HUDEP-2 (cell line): Measurements from ENCODE around the gene SYNE1.
"Not testable (repeated sequence)": the region's sequence is repeated elsewhere in the genome, so short reads cannot be mapped to it uniquely, and the experiment has no call there.

ENCODE experiments used
- DNase-seq, 76 experiments: peaks; one replicate each; lab custom pipeline; 2025; ENCODE audit not compliant: unreplicated experiment in 76 of 76; lab: John Stamatoyannopoulos, UW

The SYNE1 gene, protein sequence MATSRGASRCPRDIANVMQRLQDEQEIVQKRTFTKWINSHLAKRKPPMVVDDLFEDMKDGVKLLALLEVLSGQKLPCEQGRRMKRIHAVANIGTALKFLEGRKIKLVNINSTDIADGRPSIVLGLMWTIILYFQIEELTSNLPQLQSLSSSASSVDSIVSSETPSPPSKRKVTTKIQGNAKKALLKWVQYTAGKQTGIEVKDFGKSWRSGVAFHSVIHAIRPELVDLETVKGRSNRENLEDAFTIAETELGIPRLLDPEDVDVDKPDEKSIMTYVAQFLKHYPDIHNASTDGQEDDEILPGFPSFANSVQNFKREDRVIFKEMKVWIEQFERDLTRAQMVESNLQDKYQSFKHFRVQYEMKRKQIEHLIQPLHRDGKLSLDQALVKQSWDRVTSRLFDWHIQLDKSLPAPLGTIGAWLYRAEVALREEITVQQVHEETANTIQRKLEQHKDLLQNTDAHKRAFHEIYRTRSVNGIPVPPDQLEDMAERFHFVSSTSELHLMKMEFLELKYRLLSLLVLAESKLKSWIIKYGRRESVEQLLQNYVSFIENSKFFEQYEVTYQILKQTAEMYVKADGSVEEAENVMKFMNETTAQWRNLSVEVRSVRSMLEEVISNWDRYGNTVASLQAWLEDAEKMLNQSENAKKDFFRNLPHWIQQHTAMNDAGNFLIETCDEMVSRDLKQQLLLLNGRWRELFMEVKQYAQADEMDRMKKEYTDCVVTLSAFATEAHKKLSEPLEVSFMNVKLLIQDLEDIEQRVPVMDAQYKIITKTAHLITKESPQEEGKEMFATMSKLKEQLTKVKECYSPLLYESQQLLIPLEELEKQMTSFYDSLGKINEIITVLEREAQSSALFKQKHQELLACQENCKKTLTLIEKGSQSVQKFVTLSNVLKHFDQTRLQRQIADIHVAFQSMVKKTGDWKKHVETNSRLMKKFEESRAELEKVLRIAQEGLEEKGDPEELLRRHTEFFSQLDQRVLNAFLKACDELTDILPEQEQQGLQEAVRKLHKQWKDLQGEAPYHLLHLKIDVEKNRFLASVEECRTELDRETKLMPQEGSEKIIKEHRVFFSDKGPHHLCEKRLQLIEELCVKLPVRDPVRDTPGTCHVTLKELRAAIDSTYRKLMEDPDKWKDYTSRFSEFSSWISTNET (N-terminal part only)

DNA sequence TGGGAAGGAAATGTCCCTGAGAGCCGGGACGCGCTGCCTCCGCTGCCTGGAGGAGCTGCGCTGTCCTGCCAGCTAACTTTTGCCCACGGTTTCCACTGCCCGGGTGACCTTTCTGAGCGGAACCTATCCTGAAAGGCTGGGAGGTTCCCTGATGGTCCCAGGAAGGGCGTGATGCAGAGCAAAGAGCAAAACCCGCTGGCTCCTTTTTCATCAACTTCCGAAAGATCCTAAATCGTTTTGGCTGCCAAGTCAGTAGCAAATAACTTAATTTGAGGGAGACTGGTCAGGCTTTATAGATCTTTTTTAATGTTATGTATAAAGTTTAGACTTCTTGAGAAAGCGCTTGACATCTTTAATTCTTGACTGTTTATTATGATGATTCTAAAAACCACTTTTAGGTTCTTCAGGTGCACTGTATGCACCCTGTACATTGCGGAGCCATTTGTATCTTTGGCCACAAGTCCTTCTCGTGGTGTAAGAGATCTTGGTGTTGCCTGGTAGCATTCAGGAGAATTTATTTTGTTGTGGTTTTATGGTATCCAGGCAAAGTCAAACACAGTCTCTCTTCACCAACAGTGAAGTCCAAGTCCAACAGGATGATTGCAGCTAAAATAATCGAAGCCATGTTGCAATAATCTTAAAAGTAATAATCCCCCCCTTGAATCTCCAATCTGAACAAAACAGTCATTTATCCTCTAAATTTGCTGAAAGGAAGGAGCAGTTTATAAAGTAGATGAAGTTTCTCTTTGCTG is at the start of gene SYNE1:
Gene SYNE1 (minus strand): TSS at position 67 of the 752 bp plus-strand sequence. CDS start 9,031 bp downstream, outside the sequence.
- no peak for DNase-seq

DNA sequence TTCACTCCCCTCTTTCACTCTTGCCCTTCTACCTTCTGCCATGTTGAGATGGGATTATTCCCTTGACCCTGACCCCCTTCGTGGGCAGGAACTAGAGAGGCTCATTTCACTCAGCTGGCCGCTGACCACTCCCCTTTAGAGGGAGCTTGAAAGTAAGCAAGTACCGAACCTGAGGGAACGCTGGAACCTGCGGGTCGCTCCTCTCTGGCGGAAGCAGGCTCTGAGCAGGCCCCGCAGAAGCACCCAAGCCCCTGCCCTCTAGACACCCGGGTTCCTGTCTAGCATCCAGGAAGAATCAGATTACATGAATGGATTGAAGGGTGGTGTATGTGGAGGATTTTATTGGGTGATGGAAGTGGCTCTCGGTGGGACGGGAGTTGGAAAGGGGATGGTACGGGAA is 48.7 kb upstream of the SYNE1 start:
- no peak for DNase-seq

DNA sequence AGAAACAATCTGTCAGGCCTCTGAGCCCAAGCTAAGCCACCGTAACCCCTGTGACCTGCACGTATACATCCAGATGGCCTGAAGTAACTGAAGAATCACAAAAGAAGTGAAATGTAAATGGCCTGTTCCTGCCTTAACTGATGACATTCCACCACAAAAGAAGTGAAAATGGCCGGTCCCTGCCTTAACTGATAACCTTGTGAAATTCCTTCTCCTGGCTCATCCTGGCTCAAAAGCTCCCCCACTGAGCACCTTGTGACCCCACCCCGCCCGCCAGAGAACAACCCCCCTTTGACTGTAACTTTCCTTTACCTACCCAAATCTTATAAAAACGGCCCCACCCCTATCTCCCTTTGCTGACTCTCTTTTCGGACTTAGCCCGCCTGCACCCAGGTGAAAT is 45.8 kb upstream of the SYNE1 start:
- not testable (repeated sequence) for DNase-seq

DNA sequence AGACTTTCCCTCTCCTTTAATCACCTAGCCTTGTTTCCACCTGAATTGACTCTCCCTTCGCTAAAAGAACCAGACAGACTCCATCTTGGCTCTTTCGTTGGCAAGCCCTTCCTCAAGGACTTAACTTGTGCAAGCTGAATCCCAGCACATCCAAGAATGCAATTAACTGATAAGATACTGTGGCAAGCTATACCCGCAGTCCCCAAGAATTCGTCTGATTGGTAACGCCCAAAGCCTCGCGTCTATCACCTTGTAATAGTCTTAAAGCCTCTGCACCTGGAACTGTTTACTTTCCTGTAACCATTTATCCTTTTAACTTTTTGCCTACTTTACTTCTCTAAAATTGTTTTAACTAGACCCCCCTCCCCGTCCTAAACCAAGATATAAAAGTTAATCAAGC is 45.0 kb upstream of the SYNE1 start:
- no peak for DNase-seq

DNA sequence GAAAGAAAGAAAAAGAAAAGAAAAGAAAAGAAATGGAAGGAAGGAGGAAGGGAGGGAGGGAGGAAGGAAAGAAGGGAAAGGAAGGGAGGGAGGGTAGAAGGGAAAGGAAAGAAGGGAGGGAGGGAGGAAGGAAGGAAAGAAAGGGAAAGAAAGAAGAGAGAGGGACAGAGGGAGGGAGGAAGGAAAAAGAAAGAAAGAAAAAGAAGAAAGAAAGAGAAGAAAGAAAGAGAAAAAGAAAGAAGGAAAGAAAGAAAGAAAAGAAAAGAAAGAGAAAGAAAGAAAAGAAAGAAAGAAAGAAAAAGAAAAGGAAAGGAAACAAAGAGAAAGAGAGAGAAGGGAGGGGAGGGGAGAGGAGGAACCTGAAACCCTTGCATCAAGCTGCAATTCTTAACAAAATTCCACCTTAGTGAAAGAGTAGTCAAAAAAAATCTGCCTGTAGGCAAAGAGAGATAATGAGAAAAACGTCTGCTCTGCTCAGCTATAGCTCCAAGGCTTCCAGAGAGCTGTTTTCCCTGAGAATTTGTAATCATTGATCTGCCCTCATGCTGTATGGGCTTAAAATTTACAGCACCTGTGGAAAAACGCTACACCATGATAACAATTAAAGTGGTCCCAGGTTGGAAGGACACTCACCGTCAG is 43.8 kb upstream of the SYNE1 start:
- DNase-seq = no peak

DNA sequence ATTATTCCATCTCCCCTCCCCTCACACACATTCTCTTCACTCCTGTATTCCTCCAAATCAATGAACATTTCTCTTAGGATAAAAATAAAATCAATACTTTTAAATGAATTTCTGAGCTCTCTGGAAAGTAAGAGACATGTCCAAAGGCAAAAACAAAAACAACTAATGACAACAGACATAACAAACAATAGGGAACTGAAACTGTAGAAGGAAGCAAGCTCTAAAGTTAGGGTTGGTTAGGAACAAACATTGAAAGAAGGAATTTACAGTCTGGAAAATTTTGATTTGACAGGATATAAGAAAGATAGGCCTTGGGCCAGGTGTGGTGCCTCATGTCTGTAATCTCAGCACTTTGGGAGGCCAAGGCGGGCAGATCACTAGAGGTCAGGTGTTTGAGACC is 43.0 kb upstream of the SYNE1 start:
- no peak for DNase-seq

DNA sequence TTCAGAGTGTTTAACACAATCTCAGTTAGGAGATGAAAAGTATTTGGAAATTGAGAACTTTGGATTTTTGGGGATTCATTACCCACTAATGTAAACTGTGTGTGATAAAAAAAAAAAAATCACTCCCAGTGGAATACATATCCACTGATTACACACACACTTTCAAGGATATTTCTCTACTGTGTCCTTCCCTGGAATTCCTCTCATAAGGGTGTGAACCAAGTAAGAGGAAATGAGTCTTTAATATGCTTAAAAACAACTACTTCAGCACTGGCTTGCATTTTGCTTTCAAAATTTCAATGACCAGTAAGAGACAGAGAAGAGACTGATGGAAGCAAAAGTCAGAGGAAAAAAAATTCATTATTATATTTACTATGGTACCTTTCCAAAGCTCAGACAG is 36.1 kb upstream of the SYNE1 start:
- DNase-seq = no peak

DNA sequence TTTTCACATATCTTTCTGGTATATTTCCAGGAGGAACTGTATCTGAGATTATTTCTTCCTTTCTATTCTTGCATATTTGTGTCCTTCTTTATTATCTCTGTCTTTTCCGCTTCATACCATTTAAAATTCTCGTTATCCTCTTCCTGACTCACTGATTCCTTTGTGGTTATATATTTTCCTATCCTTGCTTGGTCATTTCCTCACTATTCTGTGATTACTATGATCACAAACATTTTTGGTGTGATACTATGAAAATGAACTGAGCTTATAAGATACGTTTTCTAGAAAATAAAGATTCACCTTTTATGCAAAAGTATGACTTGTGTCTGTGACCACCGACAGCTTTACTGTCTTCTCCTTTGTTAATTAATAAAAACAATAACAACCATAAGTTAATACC is 34.0 kb upstream of the SYNE1 start:
- no peak for DNase-seq

DNA sequence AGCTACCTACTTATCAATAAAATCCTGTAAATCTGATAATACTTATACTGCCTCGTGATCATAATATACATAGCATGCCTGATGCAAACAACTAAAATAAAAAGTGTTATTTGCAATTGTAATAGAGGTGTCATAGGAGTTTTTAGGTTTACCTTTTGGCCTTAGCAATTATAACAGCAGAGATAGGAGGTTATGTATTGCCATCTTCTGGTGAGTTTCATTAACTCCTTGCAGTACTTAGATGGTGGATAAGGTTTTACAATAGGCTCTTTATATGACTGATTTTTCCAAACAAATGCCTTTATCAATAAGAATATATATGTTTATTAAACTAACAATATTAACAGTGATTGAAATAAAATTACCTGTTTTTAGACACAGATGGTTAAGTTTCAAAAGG is 32.7 kb upstream of the SYNE1 start:
- DNase-seq = no peak

DNA sequence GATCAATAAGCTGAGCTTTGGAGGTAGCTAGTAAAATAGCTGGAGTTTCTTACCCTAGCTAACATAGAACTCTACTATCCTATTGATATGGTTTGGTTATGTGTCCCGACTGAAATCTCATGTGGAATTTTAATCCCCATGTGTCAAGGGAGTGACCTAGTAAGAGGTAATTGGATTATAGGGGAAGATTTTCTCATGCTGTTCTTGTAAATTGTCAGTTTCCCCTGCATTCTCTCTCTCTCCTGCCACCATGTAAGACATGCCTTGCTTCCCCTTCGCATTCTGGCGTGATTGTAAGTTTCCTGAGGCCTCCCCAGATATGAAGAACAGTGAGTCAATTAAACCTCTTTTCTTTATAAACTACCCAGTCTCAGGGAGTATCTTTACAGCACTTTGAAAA is 24.6 kb upstream of the SYNE1 start:
- no peak for DNase-seq

DNA sequence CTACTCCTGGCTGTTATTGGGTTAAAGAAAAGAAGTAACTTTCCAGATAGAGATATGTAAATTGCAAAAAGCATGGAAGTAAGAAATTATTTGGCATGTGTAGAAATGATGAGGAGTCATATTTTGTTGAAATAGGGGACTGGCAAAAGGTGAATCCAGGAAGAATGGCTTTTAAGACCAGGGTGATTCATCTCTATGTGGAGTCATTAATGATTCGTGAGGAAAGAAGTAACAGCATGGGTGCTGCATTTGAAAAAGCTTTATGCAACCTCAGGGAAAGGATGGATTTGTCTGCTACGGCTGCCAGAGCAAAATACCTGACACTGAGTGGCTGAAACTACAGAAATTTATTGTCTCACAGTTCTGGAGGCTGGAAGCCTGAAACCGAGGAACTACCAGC is 14.8 kb upstream of the SYNE1 start:
- DNase-seq = no peak

DNA sequence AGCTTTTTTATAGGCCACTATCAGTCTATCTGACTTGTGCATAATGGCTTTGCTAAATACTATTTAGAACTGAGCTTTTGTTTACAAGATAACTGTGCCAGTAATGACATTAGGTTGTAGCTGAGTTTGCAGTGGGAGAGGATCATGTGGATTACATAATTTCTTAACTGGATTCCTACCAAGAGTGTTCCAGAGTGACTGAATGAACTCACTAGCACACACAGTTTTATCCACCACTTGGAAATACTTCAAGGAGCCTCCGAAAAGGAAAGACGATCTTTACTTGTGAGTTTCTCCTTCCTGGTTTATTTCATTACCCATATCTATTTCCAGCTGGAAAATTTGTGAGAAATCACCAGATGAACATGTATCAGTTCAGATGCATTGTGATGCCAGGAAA is 10.9 kb upstream of the SYNE1 start:
- no peak for DNase-seq

DNA sequence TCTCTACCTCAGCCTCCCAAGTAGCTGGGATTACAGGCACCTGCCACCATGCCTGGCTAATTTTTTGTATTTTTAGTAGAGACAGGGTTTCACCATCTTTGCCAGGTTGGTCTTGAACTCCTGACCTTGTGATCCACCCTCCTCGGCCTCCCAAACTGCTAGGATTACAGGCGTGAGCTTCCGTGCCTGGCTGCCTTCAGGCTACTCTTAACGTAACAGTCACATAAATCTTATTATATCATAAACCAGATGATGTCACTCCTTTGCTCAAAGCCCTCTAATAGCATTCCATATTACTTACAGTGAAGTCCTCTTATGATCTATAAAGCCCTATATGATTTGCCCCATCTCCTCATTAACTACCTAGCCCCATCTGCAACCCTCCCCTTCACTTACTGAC is 9.6 kb upstream of the SYNE1 start:
- DNase-seq = not testable (repeated sequence)

DNA sequence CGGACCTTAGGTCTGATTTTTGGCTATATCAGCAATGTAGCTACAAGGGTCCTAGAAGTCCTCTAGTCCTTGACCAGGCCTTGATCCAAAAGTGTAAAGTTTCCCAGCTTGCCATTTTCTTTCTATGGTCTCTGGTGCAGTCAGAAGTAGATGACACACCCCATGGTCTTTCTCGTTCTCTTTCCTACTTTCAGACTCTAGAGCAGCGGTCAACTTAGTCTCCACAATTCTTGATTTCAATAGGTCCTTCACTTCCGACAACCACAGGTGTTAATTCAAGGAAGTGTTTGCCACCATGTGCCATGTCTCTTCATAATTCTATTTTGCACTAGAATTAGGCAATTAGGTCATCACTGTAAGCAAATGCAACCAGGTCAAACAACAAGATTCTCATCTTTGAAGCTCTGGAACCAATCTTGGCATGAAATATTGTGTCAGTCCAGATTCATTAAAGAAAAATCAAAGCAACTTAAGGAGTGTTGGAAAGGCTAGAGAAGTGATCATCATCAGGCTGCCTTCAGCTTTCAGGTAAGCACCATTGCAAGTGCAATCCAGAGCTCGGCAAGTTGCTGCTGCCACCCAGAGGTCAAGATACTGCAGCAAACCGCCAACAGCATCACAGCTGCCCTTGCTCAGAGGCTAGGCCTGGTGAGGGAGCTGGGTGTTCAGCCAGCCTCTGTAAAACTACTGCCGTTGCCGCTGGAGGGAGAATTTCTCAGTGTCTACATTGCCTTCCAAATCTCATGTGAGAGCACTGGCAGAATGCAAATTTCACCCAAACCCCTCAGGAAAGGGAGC is 5.6 kb upstream of the SYNE1 start:
- DNase-seq = peak in 20 of 76 experiments; percentile 3 to 38 (median 11)

DNA sequence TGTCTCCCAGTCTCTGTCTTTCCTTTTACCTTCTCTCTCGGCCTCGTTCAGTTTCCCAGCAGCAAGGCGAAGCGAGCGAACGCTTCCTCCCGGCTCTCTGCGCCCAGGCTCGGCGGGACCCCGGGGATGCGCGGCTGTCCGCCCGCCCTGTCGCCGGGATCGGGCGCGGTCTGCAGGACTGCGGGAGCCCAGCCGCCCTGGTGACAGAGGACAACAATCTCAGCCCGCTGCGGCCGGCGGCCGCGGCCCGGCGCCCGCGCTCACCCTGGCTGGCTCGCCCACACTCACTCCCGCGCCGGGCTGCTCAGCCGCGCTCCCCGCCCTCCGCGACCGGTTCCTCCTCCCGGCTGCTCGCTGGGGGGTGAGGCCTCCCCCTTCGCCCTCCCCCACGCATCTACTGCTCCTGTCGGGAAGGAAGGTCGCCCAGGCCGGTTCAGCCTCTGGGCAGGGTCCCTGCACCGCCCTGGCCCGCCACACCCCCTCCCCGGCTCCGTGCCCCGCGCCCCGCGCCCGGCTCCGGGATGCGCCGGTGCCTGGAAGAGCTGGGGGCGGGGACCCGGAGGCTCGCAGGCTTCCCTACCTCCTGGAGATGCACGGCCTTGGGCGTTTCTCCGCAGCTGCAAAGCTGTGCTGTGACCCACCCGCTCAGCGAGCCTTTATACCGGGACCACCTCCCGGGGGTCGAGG is 410 bp downstream of the SYNE1 start:
- DNase-seq = no peak

DNA sequence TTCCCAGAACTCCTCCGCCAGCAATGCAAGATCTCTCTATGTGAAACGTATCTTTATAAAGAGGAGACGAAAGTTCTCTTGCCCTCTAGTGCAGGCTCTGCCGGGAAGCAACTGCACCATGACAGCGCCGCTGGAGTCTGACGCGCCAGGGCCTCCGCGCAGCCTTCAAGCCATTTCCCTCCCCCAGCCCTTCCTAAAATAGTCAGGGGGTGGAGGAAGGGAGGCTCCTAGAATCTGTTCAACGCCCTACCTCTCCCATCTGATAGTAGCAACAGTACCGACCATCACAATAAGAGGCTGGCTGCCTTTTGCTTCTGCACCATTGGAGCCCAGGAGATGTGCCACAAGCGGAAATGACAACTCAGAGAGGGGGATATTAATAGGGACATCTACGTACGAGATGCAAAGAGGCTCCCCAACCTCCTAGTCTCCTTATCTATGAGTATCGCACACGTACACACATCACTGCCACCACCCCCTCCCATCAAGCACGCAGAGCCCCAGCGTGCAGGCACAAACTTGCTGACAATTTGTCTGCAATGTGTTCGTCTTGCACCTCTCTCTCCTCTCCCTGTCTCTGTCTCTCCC is 1.0 kb downstream of the SYNE1 start:
- no peak for DNase-seq

DNA sequence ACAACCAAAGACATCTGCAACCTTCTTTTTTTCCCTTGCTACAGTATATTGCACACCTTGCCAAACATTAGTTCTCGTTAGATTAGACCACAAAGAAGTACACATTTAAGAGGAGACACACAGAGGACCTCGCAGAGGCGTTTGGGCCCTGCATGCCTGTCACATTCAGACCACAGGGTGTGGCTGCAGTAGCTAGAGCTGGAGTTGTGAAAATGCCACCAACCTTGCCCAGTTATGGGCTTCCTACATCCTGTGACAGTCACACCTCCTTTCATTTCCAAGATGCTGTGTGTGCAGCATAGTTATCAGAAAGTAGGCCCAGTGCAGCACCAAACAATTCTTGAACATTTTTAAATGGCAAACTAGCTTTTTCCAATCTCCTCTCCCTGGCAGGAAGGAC is 2.4 kb downstream of the SYNE1 start:
- no peak for DNase-seq

DNA sequence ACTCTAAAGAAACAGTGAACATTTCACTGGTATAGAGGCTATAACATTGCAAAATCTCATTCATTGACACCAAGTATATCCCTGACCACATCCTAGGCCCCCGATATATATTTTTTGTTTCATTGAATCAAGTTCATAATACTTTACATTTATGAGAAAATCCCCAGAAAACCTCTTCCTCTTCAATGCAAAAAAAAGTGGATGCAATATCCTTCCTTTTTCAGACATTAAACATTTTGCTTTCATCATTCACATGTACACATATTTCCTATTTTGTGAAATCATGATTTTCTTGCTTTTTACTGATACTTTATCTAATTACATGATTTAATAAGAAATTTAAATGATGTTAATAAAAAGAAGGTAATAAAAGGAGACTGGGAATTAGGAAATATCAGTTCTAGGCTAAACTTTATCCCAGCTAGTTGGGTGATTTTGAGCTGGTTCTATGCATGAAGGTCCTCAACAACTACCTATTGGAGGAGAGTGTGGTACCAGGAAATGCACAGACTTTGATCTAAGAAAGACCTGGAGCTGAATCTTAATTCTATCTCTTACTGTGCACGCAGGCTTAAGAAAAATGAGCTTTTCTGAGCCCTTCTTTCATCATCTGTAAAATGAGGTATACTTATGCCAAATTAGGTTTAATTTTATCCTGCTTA is 4.9 kb downstream of the SYNE1 start:
- DNase-seq = no peak
